HG03095 (cell line): Measurements from ENCODE around the gene SLC43A2.

Experiments
- ATAC-seq: cut with Tn5 transposase; IDR thresholded peaks from one replicate; pipeline ENCODE4 v1.9.1; 2021; ENCODE audit warnings: moderate library complexity; ENCODE audit not compliant: unreplicated experiment

The SLC43A2 gene

DNA sequence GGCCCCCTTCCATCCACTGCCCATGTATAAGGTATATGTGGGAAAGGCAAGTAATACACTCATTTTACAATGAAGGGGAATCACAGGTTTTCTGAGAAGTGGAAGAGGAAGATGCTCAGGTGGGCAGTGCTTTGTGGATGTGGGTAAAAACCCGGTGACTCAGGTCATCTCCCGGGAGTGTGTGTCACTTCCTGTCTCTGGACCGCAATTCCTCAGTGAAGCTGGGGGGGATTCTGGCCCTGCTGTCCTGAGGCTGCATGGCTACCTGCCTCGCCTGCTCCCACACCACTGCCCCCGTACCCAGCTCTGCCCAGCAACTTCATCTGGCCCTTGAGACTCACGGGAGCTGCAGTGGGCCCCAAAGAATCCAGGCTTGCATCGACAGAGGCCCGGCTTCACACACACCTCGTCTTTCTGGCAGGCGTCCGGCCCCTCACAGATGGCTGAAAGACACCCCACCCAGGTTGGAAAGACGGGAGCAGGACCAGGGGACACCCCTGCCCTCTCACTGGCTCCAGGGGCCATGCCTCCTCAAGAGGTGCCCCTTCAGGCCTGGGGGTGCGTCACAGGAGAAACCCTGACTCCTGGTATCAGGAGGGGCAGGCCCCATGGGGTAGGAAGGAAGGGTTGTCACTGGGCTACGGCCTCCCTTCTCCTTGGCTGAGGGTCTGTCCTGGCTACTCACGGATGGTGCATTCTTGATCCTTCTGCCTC, 16.0 kb upstream of the SLC43A2 start:
- no peak for ATAC-seq

DNA sequence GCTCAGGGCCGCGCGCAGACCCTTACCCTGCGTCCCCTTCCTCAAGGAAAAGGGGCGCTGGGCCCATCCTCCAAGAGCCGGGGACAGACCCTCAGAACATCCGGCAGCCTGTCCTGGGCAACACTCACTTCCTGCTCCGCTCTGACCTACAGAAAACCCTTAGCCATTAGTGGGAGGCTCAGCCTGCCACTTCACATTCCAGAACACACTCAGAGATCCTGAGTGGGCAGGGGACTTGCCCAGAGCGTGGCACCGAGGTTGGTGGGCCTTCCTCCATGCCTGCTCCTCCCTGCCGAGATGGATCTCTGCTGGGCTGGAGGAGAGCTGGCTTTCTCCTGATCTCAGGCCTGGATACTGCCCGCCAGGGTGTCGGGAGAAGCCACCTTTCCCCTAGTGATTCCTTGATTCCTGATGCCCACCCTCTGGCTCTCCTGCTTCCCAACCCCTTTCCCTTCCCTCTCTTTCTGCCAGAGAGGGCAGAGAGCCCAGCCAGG, 15.4 kb upstream of the SLC43A2 start:
- ATAC-seq: no peak

DNA sequence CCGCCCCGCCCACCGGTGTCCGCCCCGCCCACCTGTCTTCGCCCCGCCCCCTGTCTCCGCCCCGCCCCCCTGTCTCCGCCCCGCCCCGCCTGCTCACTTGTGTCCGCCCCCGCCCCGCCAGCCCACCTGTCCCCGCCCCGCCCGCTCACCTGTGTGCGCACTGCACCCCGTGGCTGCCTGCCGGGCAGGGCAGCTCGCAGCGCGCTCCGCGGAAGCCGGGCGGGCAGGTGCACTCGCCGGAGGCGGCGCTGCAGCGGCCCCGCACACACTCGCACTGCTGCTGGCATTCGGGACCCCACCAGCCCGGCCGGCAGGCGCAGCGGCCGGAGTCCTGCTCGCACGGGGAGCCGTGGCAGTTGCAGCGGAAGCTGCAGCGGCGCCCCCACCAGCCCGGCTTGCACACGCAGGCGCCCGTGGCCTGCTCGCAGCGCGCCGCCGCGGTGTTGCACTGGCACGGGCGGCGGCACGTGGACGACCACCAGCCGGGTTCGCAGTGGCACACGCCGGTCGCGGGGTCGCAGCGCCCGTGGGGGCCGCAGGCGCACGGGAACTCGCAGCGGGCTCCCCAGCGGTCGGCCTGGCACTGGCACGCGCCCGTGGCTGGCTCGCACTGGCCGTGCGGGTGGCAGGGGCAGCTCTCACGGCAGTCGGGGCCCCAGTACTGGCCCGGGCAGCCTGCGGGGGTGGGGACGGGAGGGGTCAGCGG, 14.8 kb upstream of the SLC43A2 start:
- no peak for ATAC-seq

DNA sequence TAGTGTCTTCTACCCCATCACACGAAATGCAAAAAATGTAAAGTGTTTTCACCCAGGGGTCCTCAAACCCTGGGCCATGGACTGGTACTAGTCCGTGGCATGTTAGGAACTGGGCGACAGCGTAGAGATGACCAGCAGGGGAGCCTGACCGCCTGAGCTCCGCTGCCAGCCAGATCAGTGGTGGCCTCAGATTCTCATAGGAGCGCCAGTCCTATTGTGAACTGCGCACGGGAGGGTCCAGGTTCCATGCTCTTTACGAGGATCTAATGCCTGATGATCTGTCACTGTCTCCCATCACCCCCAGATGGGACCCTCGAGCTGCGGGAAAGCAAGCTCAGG, 12.4 kb upstream of the SLC43A2 start:
- ATAC-seq: no peak

DNA sequence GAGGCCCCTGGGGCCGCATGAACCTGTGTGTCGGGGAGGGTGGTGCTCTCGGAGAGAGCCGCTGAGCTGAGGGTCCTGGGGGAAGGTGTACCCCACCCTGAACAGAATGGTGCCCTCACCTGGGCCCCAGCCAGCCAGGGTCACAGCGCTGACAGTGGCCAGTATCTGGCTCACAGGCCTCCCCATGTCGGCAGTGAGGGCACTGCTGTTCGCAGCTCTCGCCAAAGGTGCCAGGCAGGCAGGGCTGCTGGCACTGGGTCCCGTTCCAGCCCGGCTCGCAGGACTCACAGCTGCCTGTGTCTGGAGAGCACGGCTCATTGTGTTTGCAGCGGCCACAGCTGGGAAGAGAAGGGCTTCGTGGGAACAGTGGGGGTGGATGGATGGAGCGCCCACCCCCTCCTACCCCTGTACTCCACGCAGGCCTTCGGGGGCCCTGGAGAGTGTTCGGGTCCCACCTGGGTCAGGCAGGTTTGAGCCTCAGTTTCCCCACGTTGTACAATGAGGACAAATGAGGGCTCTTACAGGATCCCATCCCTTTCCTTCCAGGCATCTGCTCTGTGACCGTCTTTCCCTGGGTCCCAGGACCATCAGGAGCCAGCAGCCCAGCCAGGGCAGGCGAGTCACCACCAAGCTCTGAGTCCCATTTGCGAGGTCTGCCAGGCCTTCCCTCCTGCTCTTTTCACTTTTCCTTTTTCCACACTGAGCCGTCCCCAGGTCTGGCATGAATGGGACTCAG, 11.9 kb upstream of the SLC43A2 start:
- no peak for ATAC-seq

DNA sequence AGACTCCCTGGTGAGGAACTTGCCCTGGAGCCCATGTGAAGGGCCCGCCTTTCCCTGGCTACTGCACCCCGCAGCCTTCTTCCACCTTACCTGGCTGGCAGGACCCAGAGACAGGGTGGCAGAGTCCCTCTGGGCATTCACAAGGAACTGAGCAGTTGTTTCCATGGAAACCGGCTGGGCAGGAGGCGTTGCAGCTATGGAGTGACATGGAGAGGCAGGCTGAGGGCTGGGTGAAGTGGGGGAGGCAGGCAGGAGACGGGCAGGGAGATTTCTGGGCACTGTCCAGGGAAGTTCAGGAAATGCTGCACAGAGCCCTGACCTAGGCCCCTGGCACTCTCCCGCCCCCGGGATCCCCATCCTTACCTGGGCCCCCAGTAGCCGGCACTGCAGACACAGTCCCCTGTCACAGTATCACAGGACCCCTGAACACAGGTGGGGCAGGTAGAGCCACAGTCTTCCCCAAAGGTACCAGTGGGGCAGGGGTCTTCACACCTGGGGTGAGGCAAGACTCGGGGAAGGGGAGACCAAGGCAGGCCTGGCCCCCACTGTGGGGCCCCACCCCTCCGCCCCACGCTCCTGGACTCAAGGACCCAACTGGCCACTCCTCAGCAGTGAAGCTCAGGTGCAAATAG, 11.0 kb upstream of the SLC43A2 start:
- ATAC-seq: no peak

DNA sequence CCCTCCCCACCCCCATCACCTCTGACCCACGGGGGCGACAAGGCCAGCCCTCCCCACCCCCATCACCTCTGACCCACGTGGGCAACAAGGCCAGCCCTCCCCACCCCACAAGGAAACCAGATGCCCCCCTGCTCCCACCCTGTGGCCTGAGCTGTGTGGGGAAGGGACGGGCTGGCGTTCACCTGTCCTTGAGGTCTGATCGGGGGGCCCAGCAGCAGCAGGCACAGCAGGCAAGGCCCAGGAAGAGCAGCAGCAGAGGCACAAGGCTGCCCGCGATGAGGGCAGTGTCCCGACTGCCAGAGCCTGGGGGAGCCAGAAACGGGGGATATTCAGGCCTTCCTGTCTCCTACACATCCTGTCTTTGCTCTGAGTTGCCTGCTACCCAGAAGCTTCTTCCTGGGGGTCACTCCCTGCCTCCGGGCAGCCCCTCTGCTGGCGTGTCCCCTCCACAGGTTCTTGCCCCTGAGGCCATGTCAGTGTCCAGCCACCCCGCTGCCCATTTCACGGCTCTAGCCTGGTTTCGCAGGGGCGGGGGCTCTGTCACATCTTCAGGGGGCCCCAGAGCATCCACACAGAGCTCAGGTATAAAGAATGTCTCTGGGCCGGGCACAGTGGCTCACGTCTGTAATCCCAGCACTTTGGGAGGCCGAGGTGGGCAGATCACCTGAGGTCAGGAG, 10.1 kb upstream of the SLC43A2 start:
- no peak for ATAC-seq

DNA sequence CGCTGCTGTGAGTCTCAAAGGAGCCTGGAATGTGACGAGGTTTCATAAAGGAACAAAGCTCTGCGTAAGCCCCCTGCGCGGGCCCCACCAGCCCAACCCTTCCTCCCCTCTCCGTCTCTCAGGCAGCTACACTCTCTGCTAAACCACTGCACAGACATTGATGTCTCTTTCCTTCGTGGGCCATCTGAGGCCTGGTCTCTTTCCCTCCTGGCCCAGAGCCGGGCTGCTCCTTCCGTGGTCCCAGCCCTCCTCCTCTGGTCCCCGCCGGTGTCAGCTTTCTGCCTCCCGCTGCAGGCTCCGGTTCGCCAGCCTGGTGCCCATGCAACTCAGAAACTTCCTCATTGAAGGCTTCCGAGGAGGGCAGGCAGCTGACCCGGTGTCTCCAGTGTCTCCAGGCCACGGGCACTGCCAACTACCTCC, 9.5 kb upstream of the SLC43A2 start:
- no peak for ATAC-seq

DNA sequence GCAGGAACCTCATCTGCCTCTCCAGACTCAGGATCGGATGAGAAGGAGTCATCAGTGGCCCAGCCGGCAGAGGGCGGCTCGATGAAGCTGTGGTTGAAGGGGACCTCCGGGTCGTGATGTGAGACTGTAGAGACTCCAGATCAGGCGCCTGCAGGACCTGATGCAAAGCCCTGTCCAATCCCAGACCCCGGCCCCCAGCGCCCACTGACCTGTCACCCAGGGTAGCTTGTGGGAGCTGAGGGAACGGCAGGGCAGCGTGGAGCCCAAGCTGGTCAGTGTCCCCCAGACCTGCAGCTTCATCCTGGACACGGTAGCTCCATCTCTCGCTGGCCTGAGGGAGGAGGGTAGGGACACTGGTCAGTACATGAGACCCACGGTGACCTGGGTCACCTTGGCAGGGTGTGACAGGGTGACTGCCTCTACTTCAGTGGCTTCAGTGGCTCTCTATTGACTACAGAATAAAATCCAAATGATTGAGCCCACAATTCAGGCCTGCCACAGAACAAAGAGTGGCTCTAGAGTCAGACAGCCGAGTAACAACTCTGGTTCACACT, 8.2 kb upstream of the SLC43A2 start:
- no peak for ATAC-seq

DNA sequence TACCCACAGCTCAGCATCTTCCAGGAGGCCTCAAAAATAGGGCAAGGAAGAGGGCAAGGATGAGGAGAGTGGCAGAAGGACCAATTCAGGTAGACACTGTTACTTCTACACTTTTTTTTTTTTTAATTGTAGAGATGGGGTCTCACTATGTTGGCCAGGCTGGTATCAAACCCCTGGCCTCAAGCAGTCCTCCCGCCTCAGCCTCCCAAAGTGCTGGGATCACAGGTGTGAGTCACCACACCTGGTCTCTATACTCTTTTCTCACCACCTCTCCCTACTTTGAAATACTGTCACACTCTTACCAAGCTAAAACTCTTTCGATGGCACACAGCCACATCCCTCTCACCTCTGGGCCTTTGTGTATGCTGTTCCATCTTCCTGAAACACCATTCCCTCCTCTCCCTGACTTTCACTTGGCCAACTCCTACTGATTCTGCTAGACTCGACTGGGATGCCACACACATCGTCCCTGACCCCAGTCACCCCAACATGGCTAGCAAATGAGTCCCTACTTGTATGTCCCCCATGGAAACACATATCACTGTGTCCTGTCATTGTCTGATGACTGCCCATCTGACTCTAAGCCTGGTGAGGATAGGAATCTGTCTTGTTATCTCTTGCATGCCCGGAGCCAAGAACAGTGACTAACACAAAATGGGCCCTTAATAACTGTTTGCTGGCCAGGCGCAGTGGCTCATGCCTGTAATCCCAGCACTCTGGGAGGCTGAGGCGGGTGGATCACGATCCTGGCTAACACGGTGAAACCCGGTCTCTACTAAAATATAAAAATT, 7.2 kb upstream of the SLC43A2 start:
- no peak for ATAC-seq

DNA sequence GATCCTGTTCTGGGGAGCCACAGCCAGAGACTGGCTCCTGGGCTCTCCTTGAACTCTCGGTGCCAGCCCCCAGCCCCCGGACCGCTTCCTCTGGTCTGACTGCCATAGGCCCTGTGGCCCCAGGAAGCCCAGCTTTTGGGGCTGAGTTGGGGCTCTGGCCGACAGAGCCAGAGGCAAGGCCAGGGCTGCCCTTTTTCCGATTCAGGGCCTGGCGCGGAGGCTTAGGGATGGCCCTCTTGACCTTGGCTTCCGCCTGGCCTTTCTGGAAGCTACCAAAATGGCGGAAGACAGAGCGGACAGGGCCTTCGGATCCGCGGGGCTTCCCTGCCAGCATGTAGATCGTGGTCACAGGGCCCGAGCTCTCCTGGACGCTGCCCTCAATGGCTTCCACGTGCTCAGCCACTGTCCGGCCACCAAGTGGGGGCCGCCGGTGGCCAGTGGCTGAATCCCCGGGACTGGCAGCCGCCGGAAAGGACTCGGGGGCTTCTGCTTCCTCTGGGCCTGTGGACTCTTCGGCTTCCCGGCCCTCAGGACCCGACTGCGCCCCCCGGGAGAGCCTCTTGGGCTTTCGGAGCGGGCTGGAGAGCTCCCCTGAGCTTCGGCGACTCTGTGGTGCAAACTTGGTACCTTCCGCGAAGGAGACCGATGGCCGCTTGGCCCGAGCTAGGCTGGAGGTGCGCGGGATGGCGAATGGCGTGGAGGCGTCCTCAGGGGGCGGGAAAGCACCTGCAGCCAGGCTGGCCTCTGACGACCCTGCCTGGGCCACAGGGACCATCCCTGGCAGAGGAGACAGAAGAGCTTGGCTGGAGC, 6.4 kb upstream of the SLC43A2 start:
- no peak for ATAC-seq

DNA sequence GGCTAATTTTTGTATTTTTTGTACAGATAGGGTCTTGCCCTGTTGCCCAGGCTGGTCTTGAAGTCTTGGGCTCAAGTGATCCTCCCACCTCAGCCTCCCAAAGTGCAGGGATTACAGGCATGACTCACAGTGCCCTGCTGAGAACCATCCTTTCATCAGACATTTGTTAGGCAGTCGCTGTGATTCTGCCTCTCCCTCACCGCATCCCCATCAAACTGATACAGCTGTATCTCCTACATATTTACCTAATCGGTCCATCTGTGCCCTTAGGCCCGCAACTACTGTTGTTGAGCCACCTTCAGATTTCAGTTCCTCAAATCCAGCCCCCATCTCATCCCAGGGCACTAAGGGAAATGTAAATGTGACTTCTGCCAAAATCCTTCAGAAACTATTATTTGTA, 2.0 kb upstream of the SLC43A2 start:
- ATAC-seq: no peak

DNA sequence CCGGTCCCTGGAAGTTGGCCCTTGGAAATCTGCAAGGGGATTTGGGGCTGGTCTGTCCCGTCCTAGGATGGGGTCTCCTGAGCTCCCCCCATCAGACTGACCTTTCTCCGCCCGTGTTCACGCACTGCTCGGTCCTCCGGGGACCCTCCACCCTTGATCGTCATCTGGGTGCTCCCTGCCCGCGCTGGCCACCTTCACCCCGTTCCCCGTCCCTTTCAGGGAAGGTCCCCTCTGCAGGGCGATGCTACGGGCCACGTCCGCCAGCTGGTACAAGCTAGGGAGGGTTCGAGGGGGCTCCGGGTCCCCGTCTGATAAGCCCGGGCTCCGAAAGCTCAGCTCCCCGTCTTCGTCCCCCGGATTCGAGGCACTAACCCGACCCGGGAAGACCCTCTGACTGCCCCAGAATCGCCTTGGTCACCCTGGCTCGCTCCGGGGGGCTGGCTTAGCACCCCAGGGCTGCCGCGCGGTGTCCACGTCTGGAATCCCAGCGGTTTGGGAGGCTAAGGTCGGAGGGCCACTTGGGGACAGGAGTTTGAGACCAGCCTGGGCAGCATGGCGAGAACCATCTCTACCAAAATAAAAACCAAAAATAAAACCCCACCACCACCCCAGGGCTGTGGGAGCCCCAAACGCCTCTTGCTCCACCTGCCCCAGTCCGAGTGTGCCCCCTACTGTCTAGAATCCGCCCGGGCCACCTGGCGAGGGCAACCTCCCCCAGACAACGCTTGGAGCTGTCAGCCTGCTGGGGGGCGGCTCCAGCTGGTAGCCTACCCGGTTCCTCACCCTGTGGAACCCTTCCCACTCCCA, 1.1 kb upstream of the SLC43A2 start:
- no peak for ATAC-seq

DNA sequence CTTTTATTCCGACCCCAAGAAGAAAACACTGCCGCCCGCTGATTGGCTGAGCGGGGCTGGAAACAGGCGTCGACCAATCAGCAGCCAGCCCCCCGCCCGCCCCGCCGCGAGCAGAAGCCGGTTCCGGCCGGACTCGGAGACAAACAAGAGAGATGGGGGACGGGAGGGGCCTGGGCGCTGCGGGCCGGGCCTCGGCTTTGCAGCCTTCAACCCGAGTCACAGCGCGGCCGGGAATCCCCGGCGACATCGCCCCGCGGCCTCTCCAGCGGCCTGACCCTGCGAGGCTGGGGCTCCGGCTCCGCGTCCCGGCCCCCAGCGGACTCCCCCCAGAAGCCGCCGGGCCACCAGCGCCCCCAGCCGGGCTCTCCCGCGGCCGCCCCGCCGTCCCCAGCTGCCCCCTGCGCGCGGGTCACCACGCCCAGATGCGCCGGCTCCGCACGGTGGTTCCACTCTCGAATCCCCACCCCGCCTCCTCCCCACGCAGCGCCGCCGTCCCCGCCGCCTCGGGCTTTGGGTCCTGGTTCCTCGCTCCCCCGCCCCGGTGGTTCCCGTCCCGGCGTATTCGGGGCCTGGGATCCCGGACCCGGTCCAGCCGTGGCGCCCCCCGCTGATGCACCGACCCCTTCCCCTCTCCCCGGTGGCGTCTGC, 346 bp upstream of the SLC43A2 start:
- peak; percentile 47 for ATAC-seq

DNA sequence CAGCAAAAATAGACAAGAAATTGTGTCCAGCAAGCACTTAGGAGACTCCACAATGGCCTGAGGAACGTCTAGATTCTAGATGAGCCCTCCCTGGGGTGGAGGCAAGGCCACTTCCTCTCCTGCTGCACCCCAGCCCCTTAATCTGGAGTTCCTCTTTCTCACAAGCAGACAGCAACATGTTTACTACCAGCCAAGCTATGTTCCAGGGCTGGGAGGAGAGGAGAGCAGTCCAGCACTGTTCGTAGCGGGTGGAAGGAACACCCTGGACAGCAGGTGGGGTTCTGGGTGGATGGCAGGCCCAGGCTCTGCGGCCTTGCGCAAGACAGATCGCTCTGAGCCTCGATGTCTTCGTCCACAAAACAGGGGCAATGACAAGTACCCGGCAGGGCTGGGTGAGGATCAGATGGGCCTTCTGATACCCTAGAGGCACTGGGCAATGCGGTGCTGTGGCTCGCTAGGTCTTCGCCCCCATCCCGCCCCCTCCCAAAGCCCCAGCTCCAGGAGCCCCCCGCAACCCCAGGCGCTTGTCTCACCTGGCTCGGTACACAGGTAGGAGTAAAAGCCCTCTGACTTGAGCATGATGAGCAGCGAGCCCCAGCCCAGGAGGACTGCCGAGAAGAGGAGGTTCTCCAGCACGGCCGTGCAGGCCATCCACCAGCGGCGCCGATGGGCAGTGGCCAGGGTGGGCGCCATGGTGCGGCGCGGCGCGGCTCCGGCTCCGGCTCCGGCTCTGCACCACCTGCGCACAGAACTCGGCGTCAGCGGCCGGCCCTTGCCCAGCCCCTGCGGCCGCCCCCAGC, 1.3 kb downstream of the SLC43A2 start:
- ATAC-seq: no peak

DNA sequence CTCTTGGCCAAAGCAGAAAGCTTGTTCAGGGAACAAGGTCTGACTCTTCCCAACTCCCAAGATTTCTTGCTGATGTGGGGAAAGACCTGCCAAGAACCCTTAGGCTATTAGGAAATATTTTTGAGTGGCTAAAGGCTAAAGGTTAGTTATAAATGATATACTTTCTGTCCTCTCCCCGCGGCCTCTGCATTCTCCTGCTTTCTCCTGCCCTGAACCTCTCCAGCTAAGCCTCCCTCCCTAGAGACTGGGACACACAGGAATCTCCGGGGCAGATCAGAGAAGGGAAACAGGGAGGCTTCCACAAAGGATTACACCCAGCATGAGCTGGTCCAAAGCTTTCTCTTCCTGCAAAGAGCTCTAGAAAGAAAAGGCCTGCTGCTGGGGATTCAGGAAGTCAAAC, 2.3 kb downstream of the SLC43A2 start:
- ATAC-seq: no peak

DNA sequence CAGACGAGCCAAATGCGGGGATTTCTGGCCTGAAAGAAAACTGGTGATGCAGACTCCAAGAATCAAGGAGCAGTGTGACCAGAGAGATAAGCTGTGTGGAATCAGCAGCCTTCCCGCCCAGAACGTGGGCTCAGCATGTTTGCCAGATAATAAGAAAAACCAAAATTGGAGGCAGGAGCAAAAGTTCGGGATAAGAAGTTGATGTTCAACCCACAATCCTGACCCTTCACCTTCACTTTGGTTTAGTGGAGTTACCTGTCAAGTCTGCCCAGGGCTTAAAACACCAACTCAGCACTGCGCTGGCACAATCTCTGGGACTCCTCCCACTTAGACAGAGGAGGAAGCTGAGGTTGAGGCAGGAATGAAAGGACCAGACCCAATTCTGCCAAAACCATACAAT, 3.1 kb downstream of the SLC43A2 start:
- ATAC-seq: no peak
